ENCODE data around the gene C1orf210.

GRCh38 chr1:43241413-43241836 is 44.0 kb downstream of the C1orf210 start:
- no peak for TF ChIP-seq CTCF (conservative IDR thresholded peaks at IDR 0.05 in 1 of 2, IDR thresholded peaks at IDR 0.05 in 1 of 2; ENCODE audit: extremely low read depth in 1 of 2, insufficient read depth in 1 of 2, low read depth in 1 of 2, low read length in 2 of 2)
- no peak for TF ChIP-seq EZH2 (IDR thresholded peaks at IDR 0.05; ENCODE audit: borderline replicate concordance, low read length)
